CD4-positive, alpha-beta T cell treated with Interferon gamma for 1 hour (primary cell): ENCODE data around the gene ARHGEF28.

Experiments used
- DNase-seq: peaks from one replicate; pipeline ENCODE4 v3.0.0-alpha.2; 2020

Gene ARHGEF28

DNA sequence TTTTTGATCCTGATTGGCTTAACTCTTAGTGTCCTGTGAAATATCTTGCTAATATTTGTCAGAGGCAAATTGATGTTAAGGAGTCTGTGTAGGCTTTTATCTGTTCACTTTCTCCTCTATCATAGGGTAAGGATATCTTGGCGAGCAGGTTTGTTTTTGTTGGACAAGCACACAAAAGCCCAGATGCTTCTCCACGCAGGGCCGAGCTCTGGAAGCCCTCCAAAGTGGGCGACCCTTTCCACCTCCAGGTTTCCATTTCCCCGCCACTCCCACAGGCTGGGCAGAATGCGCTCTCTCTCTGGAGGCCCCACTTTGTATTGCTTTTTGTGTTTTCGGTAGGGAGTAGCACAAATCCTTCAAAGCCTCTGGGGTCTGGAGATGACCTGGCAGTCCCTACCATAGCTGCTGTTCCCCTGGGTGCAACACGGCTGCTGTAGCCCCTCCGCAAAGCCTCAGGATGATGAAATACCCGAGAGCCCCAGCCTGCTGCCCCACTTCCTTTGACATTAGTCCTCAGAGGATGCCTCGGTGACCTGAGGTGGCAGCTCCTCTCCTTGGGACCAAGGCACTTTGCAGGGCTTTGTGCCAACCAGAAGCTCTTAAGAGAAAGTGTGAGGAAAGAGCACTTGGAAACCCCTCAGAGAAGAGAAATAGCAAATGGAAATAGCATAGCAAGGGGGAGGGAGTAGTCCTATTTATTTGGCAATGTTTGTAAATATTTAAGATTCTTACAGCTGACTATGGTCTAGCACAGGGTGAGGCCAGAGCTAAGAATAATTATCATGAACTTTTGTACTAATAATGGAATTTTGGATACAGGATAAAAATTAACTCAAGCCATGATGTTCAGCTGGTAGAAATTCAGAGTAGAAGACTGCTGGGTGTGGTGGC is 122.8 kb downstream of the ARHGEF28 start:
- DNase-seq: no peak

DNA sequence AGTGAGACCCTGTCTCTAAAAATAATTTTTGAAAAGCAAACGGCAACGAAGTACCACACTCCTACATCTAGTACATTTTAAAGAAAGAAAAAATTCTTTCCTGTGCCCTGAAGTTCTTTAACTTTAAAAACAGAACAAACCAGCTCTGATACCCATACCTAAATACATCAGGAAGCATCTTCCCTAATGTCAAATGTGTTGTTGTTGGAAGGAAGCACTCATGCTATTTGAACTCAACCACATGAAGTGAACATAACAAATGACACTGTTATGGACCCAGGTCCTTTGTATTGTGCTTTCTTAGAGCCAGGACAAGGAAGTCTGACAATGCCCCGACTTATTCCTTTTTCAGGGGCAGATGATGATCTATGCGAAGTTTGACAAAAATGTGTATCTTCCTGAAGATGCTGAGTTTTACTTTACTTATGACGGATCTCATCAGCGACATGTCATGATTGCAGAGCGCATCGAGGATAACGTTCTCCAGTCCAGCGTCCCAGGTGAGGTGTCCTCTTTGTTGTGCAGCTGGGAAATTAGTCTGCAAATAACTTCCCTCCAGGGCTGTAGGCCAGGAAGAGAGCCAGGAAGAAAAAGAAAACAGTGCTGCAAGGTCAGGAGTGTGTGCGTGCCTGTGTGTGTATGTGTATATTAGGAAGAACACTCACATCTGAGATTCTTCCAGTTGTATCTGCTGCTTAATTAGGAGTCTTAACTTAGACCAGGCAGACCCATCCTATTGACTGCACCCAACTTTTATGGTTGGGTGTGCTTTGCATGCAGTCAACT is 123.7 kb downstream of the ARHGEF28 start:
- no peak for DNase-seq

DNA sequence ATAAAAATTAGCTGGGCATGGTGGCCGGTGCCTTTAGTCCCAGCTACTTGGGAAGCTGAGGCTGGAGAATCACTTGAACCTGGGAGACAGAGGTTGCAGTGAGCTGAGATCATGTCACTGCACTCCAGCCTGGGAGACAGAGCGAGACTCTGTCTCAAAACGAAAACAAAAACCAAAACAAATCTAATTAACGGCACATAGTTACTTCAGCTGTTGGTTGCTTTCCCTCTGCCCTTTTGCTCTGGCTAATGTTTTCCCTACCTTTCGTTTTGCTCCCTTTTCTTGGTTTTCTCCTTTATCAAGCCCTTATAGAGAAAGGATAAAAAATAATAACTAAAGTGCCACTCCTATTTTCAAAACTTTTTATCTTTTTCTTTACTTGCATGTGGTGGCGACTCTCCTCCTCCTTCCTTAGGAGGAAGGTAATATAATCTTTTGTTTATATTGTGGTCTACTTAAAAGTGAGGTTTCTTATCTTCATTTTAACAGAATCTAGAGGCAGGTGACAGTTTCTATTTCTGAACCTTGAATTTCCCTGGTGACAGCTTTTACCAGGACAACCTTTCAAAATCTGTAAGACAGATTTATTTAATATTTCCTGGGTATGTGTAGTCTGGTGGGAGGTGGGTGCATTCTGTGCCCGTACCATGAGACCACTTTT is 125.4 kb downstream of the ARHGEF28 start:
- no peak for DNase-seq

DNA sequence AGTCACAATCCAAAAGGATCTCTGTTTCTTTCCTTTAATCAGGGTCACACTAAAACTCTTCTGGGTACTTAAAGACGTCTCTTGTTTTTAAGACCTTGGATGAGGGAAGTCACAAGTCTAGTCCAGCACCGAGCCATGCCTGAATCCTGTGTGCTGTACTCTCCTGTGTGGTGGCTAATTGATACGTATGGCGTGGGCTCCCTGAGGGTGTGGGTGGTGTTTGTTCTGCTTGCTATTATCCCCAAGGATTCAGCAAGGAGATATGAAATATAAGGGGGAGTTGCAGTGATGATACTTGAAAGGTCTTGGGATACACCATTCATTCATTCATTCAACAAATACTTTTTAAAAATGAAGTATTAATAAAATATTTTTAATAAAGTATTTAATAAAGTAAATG is 128.3 kb downstream of the ARHGEF28 start:
- no peak for DNase-seq

DNA sequence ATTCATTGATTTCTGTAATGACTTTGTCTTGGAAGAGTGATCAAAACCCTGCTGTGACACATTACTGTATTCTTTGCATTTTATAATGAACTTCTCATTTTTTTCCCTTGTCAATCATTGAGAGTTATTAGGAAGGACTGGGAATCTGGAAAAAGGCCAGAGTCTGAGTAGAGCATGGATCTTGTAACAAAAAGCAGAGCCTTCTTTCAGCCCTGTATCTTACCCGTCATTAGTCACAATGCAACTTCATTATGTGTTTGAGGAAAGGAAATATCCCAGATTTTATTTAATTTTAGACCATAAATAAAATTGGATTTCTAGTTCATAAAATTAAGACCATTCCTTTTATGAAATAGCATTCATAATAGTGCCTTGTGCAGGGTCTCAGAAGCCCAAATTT is 131.4 kb downstream of the ARHGEF28 start:
- DNase-seq: no peak

DNA sequence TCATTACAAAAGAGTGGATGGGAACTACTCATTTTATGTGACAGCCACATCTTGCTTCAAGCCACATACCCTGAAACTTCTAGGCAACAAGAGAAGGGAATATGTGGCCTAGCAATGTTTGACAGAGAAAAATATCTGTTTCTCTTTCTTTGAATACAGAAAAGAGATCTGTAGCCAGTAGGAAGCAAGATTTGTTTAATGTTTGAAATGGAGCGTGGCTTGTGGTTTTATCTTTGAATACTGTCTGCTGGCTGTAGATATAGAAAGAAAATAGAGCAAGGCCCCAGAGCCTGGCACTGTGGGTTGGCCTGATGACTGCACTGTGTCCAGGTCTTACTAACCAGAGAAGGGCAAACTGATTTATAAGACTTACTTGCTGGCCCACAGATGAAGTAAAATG is 133.8 kb downstream of the ARHGEF28 start:
- DNase-seq: no peak

DNA sequence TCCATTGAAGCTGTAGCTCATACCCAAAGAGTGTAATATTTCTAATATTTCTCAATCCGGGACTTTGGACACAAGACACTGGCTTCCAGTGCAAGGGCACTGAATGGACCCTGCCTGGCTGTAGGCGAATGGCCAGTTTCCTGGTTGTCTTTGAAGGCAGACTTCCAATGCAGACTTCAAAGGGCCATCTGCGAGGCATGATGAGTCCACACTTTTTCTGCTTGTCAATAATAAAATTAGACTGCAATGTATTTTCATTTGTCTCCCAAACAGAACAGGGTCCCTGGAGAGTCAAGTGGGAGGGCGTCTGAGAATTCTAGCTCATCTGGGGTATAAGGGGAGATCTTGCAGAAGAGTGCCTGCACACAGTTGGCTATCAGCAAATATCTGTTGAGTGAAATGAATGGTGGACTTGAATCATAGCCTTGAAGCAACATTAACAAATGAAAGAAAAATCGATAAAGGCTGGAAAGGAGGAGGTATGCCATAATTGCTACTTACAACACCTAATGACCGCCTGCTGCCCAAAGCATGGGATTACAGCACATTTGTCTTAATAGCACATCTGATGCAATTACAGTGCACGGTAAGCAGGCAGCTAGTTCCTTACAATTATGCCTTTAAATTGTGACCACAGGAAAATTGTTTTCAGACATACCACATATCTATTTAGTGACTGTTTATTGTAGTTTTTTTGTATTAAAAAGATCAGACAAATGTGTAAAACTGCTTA is 137.5 kb downstream of the ARHGEF28 start:
- DNase-seq: no peak

DNA sequence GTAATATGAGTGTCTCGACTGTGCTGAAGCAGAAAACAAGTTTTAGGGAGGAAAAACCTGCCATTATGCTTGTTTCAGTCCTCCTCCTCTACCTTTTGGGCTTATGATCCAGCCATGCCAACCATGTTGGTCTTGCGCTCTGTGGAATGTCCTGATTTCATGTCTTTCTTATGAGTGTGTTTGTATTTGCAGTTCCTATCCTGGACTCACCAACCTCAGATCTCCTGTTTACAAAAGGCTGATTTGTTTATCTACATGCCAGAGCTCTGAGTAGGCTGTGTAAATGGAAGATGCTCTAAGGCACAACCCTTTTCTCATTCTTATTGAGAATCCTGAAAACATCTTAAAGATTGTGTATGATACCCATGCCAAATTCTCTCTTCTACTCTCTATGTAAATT is 138.6 kb downstream of the ARHGEF28 start:
- DNase-seq: no peak

DNA sequence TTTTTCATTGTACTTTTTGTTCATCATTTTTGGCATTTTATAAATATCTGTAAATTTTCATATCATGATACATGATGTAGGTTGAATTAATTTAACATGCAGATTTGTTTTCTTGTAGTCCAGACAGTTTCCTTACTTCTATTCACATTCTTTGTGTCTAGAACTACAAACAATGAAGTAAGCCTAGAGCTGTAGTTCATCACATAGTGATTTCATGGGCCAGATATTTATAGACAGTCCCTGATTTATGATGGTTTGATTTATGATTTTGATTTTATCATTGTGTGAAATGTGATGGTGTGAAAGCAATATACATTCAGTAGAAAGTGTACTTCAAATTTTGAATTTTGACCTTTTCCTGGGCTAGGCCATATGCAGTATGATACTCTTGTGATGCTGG is 139.0 kb downstream of the ARHGEF28 start:
- no peak for DNase-seq

DNA sequence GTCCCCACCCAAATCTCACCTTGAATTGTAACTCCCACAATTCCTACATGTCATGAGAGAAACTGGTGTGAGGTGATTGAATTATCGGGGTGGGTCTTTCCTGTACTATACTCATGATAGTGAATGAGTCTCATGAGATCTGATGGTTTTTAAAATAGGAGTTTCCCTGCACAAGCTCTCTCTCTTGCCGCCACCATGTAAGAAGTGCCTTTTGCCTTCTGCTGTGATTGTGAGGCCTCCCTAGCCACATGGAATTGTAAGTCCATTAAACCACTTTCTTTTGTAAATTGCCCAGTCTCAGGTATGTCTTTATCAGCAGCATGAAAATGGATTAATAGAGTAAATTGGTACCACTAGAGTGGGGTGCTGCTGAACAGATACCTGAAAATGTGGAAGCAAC is 140.9 kb downstream of the ARHGEF28 start:
- DNase-seq: no peak

DNA sequence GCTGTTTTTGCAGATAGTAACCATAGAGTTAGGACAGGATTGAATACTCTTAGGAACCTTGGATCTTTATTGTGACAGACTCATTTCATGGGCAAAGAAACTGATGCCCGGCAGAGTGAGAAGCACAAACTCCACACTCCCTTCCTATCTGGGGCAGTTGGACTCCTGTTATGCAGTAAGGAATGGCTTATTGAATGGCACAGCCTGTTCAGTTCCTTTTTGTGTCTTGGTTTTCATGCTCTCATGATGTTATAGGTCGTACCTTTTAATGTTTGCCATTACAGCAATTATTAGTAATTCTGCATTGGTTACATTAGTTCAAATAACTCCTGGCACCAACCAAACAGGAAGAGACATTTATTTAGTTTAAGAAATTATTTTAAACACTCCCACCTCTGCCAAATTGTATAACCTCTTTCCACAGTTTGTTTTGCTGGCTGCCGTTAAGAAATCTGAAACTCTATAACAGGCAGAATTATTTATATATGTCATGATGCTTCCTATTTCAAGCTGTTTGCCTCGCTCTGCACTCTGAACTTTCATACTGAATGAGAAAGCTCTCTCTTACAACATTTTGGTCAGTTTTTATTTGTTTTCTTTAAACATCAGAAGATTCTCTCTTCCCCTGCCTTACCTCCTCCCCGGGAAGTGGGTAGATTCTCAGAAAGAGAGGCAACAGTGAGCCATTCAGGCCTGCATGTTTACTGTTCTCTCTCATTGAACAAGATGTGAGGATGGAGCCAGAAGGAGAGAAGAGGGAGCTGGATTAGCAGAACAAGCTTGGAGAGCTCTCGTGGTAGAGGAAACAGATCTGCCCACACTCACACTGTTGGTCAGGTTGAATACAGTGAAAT is 144.4 kb downstream of the ARHGEF28 start:
- no peak for DNase-seq

DNA sequence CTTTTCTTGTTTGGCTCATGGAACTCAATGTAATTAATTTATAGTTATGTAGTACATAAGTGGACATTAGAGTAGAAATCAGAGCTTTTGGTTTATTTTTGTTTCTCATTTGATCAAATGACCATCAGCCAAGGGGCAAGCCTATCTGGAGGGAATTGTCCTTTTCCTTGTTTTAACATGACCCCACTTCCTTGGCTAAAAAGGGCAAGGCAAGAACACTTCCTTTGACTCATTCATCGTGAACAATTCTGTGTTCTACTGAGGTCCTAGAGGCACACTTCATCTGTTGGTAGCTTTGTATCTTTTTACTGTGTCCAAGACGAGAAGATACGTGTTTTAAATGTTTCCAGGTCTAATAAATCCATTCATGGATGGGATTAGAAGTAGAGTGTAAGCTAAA is 148.9 kb downstream of the ARHGEF28 start:
- DNase-seq: no peak

DNA sequence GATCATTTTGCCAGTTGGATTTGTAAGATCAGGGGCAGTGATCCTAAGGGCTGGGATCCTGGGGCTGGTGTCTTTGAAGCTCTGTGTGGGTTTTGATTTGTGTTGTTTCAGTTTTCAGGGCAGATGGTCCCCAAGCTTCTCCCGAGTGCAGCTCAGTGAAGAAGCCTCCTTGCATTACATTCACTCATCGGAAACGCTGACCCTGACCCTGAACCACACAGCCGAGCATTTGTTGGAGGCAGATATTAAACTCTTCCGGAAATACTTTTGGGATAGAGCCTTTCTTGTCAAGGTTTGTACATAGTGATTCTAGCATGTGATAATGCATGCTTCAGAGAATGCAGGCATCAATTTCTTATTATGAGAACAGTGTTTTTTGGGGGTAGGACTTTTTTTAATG is 150.4 kb downstream of the ARHGEF28 start:
- no peak for DNase-seq

DNA sequence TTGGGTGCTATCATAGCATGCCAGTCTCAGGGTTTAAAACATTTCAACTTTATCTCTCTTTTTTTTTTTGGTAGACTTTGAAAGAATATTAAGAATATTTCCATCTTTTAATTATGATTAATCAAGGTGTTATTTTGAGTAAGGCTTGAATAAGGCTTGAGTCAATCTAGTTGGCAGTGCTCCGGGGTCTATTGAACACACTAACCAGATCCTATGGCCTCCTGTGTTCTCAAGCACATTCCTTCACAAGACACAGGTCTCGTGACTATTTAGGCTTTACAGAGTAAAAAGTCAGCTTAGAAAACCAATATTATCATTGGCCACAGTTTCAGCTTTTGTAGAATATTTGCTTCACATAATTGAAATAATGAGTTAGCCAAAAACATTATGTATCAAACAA is 151.2 kb downstream of the ARHGEF28 start:
- DNase-seq: no peak

DNA sequence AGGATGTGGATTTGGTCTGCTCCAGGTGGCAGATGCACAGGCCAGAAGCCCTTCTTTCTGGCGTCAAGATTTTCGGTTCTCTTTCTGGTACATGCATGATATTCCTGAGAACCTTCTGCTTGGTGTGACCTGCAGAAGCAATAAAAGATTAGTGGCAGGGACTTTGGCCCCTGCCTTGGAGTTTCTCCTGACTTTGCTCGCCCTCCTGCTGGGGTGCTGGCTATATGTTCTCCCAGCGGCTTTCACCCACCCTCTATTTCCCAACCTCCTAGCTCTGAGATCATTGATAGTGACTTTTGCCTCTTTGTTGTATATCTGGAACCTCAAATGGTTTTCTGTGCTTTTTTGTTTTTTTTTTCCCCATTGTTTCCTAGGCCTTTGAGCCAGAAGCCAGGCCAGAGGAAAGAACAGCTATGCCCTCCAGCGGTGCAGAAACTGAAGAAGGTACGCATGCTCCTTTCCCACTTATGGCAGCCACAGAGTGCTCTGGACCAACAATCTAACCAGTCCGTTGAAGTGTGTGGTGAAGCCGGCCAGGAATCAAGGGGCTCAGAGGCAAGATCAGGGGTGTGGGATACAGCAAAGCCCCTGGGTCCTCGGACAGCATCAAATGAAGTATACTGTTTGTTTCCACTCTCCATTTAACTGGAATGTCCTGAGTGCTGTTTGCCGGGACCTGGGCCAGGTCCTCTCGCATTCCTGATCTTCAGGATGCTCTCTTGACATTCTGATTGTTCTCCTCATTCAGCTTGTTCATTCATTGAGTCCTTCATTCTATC is 154.5 kb downstream of the ARHGEF28 start:
- DNase-seq: no peak

DNA sequence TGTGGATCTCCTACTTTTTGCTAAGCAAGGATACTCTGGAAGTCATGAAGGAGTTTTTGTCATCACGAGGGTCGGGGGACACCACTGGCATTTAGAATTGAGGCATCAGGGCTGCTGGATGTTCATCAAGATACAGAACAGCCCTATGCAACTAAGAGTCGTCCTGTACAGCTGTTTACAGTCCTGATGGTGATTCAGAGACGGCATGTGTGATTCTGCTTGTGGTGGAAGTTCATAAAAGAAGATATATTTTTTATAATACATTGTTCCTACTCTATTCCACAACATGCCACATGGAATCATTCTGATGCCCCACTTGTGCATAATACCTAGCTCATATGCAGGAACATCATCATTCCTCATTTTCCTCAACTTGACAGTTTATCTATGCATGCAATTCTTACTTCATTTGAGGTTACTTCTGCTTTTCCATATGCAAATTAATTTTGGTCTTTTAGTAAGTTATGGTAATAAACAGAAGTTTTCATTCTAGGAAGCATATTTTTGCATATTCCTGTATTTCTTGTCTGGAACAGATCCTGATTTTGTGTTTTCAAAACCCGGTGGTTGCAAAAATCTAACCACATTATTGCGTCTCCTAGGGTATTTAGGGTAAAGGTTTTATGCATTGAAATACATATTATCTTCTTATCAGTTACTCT is 155.2 kb downstream of the ARHGEF28 start:
- DNase-seq: no peak

DNA sequence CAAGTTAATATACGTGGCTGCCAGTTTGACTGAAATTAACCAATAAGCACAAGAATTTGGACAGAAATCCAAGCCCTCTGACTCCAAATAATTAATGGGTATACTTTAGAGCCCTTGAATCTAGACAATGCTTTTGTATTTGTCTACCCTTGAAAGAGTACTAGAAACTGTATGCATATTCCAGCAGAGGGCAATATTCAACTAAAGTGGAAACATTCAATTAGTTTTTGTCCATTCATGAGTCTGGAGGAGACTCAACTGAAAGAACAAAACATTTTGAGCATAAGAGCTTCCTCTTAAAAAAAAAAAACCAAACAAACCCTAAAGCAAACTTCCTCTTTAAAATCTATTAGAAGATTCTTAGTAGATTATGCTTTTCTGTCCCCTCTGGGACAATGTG is 157.8 kb downstream of the ARHGEF28 start:
- DNase-seq: no peak

DNA sequence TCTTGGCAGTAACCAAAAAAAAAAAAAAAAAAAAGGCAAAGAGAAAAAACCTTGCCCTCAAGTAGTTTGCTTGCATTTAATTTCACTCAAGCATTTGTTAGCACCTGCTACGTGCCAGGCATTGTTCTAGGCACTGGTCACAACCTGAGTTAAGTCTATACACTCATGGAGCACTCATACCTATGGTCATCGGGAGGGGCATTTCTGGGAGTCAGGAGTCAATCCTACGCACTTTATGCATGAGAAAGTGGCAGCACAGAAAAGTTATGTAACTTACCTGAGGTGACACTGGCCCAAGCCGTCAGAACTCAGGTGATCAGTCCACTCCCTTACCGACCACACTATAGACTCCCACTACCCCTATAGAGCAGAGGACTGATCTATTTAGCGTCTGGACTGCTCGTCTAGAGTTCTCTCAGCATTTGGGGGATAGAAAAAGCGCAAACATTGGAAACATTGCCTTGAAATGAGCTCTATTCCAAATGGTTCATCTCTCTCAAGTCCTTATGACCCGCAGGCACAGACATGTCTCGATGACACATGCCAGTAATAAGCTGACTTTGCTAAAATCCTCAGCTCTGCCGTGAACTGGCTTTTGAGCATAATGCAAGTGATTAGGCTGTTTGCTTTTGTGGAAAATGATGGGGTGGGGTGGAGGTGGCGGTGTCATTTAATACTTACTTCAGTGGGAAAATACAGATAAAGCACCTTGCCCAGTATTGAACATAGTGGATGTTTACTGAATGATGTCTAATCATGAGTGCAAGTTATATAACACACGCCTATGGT is 160.2 kb downstream of the ARHGEF28 start:
- DNase-seq: no peak

DNA sequence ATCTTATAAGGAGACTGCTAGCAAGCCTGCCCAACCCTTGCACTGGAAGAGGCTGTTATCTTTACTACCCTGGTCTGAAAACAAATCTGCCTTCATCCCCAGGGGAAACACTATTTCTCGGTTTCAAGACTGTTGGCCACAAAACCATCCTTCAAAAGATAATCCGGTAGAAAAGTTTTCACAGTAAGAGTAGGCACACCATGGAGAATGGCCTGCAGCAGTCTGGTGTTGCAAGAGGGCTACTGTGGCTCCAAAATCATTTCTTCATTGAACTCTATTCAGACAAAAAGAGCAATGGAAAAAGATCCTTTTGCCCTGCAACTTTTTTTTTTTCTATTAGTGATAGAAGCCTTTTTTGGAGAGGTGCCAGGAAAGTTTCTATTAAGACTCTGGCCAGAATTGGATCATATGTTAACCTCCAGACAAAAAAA is 163.9 kb downstream of the ARHGEF28 start:
- no peak for DNase-seq

DNA sequence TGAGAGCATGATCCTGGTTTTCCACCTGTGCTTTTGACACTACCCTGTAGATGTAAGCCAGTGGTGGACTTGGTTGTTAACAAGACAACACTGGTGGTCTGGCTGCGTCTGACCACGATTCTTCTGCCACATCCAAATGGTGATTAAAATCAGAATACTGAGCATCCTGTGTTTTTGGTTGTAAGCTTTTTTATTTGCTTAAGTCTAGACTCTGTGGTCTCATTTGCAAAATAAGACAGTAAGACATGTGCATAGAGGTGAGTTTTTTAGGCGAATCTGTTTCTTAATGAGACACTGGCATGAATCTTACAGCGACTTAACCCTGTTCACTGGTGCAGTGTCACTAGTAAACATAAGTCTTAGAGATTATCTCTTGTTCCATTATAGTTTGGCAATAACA is 165.4 kb downstream of the ARHGEF28 start:
- DNase-seq: no peak
